Tibial nerve (tissue), 4 donors: ENCODE results near the gene PLCB1.

Source experiments
- EP300 ChIP-seq, 2 donors: sonication (generic); formaldehyde crosslinking; IDR thresholded peaks; one replicate each; pipeline ENCODE4 v1.6.1; 2017; ENCODE audit warnings: antibody characterized with exemption in 2 of 2, mild to moderate bottlenecking in 1 of 2
- POLR2A ChIP-seq, 2 donors: fragments of 450-650 bp; IDR thresholded peaks; one replicate each; pipeline ENCODE4 v1.6.1; 2017; ENCODE audit warnings: antibody characterized with exemption in 2 of 2, mild to moderate bottlenecking in 2 of 2, moderate library complexity in 2 of 2
- TF ChIP-seq, protein P1 (sequence below), 5 experiments: fragments of 200-600 bp in 3 of 5; fragments of 450-650 bp in 2 of 5; sonication (generic) in 3 of 5; IDR thresholded peaks; one replicate each; pipeline ENCODE4 v1.5.1; 2016 to 2019; ENCODE audit warnings: antibody characterized with exemption in 5 of 5, mild to moderate bottlenecking in 3 of 5, moderate library complexity in 2 of 5

DNA sequence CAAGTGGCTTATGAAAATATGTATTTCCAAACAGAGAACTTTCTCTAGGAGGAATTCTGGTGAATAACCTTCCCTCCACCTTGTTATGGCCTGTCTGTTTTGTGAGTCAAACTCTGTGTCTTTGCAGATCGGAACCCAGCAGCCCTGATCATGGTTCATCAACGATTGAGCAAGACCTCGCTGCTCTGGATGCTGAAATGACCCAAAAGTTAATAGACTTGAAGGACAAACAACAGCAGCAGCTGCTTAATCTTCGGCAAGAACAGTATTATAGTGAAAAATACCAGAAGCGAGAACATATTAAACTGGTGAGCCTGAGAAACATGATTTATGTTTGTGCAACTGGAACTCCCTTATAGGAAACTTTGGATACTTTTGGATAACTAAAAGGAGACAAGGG lies 642.3 kb downstream of the PLCB1 start:
- TF ChIP-seq, protein P1, sequence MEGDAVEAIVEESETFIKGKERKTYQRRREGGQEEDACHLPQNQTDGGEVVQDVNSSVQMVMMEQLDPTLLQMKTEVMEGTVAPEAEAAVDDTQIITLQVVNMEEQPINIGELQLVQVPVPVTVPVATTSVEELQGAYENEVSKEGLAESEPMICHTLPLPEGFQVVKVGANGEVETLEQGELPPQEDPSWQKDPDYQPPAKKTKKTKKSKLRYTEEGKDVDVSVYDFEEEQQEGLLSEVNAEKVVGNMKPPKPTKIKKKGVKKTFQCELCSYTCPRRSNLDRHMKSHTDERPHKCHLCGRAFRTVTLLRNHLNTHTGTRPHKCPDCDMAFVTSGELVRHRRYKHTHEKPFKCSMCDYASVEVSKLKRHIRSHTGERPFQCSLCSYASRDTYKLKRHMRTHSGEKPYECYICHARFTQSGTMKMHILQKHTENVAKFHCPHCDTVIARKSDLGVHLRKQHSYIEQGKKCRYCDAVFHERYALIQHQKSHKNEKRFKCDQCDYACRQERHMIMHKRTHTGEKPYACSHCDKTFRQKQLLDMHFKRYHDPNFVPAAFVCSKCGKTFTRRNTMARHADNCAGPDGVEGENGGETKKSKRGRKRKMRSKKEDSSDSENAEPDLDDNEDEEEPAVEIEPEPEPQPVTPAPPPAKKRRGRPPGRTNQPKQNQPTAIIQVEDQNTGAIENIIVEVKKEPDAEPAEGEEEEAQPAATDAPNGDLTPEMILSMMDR (IDR thresholded peaks at IDR 0.05): no peak
- TF ChIP-seq POLR2A (IDR thresholded peaks at IDR 0.05): no peak
- no peak for TF ChIP-seq EP300 (IDR thresholded peaks at IDR 0.05)
